Inflammatory macrophage treated with lipopolysaccharide for 1 hour (primary cell): ENCODE data around the gene EXOC7.

Experiments
- DNase-seq, 2 donors: peaks; one replicate each; pipeline ENCODE4 v3.0.0-alpha.2; 2020 to 2022

EXOC7 gene

GRCh38 chr17:76138234-76138895 is 34.8 kb upstream of the EXOC7 start:
- no peak for DNase-seq

- no peak for DNase-seq
Observed at GRCh38 chr17:76137351-76138233, 34.0 kb upstream of the EXOC7 start.

- DNase-seq: no peak
Observed at GRCh38 chr17:76137001-76137350, 33.4 kb upstream of the EXOC7 start.

GRCh38 chr17:76136276-76137000 is 32.9 kb upstream of the EXOC7 start:
- no peak for DNase-seq

GRCh38 chr17:76135810-76136188 is 32.2 kb upstream of the EXOC7 start:
- no peak for DNase-seq

GRCh38 chr17:76134911-76135809 is 31.6 kb upstream of the EXOC7 start:
- DNase-seq: no peak

GRCh38 chr17:76132574-76133338 is 29.2 kb upstream of the EXOC7 start:
- DNase-seq: no peak

GRCh38 chr17:76131692-76132573 is 28.3 kb upstream of the EXOC7 start:
- no peak for DNase-seq

- no peak for DNase-seq
Observed at GRCh38 chr17:76131051-76131691, 27.6 kb upstream of the EXOC7 start.

- no peak for DNase-seq
Observed at GRCh38 chr17:76130473-76130872, 26.9 kb upstream of the EXOC7 start.

GRCh38 chr17:76125922-76126321 is 22.3 kb upstream of the EXOC7 start:
- DNase-seq: no peak

- no peak for DNase-seq
Observed at GRCh38 chr17:76125391-76125675, 21.7 kb upstream of the EXOC7 start.

- peak in 1 of 2 donors; percentile 10 for DNase-seq
Observed at GRCh38 chr17:76124582-76125390, 21.2 kb upstream of the EXOC7 start.

GRCh38 chr17:76123749-76124581 is 20.4 kb upstream of the EXOC7 start:
- DNase-seq: no peak

- DNase-seq: no peak
Observed at GRCh38 chr17:76123191-76123499, 19.6 kb upstream of the EXOC7 start.

- no peak for DNase-seq
Observed at GRCh38 chr17:76122431-76123190, 19.0 kb upstream of the EXOC7 start.

- DNase-seq: no peak
Observed at GRCh38 chr17:76121932-76122430, 18.4 kb upstream of the EXOC7 start.

GRCh38 chr17:76120658-76121008 is 17.0 kb upstream of the EXOC7 start:
- no peak for DNase-seq
